Activated T-helper 9 cell treated with anti-CD3 and anti-CD28 coated beads, Interleukin-2, amount 50 U/mL, for 16 hours (primary cell): ENCODE data around the gene RBM4.

Source experiments
- DNase-seq: peaks from one replicate; pipeline ENCODE4 v3.0.0-alpha.2; 2020; ENCODE audit warnings: low read depth

RBM4 gene

DNA sequence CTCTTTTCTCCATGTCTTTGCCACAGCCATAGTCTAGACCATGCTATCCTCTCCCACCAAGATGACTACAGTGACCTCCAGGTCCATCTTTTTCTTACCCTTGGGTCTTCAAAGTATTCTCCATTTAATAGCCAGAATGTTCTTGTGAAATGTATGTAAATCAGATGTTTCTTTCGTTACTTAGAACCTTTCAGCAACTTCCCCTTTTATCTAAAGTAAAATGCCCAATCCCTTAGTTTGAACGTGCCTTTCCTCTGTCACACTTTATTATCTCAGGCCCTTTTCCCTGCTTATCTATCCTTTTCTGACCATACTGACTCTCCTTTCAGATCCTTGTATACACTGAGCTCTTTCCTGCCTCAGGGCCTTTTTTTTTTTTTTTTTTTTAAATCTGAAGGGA lies 21.3 kb downstream of the RBM4 start:
- no peak for DNase-seq

- DNase-seq, result no peak
Measured at GRCh38 chr11:66663741-66664296, 25.3 kb downstream of the RBM4 start.

- DNase-seq, result no peak
Measured at GRCh38 chr11:66665369-66665768, 26.9 kb downstream of the RBM4 start.

DNA sequence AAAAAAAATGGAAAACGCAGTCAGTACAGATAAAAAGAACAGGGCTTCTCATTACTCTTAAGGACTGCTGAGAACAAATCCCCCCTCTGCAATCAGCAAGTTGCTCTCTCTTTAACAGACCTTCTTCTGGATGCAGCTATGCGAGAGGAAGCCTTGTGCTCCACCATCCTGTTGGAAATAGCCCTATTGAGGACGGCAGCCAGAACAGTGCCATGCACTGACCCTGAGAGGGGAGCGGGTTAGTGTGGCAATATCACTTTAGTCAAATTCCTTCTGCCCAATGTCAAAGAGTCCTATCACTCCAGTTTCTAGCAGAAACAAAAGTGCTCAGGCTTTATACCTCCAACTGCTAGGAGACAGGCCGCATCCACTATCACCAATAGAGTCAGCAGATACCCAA lies 32.3 kb downstream of the RBM4 start:
- no peak for DNase-seq

DNA sequence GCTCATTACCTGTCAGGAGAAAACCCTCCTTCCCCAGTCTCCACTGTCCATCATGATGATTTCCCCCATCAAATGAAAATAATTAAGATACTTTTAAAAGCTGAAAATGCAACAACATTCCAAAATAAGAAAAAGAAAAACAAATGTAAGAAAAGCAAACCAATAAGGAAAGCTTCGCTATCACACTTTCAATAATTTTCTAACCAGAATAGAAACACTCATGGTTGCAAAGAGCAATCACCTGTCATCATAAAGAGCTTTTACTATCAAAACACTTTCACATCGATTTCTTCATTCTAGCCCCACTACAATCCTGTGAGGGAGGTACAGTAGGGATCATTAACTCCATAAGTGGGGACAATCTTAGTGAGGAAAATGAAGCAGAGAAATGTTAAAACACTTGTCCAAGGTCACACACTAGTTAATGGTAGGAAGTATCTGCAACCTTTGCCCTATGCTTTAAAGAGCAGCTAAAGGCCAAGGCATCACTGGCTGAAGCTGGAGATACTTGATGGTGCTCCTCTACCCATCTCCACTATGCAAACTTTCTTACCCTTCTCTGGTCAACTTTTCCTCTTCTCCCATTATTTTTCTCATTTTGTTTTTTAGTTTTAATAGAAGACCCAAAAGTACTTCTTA lies 36.6 kb downstream of the RBM4 start:
- DNase-seq, result no peak

DNA sequence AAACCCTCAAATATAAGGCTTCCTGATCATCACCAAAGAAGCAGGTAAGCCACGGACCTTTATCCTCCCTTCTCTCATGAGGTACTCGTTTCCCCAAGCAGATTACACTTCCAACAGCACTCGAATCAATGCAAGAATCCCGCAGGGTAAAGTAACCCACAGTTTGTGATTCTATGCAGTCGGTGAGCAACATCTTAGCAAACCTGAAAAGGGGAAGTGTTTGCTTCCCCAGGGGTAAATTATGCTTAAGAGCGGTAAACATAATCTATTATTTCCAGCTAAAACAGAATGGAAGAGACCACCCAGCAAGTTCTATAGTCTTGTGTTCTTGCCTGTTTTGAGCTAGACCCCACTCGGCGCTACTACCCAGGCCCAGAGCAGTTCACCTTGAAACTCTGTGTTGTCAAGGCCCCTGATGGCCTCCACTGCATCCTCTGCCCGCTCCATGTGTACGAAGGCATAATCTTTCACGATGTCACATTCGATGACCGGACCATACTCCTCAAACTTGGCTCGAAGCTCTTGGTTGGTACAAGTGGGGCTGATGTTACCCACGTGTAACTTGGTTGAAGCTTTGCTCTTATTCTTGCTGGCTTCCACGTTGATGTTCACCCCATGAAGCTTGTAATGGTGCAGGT lies 37.9 kb downstream of the RBM4 start:
- DNase-seq, result no peak

- DNase-seq, result no peak
Measured at GRCh38 chr11:66676931-66677598, 38.6 kb downstream of the RBM4 start.

DNA sequence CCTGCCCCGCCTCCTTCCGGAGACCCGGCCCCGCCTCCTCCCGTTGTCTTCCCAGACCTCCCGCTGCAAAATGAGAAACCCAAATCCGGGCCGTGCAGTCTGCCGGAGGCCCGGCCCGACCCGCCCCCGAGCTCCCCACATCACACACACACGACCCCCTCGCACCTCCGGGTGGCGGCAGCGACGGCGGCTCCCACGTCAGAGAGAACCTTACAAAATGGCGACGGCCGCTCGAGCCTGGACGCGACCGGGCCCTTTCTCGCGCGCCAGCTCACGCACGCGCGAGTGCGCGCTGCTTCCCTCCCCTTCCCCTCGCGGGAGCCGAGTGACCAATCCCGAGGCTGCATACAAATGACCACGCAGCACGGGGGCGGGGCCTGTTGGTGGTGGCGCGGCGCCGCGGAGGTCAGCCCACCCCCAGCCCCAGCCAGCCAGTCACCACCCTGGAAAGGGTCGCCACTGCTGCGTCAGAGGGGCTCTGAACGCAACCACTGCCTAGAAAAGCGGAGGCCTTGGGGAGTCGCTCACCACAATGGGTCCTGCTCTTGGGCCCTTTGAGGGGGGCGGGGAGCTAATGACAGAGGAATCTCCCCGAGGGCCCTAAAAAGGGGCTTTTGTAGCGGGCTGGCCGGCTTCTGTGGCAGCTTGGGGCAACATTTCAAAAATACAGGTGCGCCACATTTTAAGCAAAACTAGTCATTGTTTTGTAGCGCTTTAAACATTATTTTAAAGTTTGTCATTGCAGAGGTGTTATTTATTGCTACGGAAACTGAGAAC lies 39.3 kb downstream of the RBM4 start, which contains the start of gene RBM4B:
Gene RBM4B (minus strand): TSS at position 289 of the 777 bp plus-strand sequence. CDS start 808 bp downstream, outside the sequence.
- DNase-seq, result peak; percentile 91

- no peak for DNase-seq
Measured at GRCh38 chr11:66680966-66681645, 42.6 kb downstream of the RBM4 start.

DNA sequence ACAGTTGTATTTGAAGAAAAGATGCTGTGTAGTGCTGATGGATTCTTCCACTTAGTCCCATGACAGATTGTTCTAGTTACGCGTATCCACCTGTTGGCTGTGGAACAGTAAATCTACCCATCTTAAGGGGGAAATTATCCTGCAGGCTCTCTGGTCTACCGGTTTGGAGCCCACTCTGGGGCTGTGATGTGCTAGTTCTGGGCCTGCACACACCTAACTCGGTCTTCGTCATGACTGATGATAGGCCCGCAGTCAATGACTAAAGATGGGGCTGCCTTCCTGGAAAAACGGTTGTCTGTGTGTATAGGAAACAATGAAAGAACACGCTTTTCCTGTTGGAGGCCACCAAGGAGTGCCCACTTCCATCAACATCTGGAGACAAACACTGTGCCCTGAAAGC lies 45.4 kb downstream of the RBM4 start:
- DNase-seq, result no peak

- no peak for DNase-seq
Measured at GRCh38 chr11:66684635-66685034, 46.1 kb downstream of the RBM4 start.

DNA sequence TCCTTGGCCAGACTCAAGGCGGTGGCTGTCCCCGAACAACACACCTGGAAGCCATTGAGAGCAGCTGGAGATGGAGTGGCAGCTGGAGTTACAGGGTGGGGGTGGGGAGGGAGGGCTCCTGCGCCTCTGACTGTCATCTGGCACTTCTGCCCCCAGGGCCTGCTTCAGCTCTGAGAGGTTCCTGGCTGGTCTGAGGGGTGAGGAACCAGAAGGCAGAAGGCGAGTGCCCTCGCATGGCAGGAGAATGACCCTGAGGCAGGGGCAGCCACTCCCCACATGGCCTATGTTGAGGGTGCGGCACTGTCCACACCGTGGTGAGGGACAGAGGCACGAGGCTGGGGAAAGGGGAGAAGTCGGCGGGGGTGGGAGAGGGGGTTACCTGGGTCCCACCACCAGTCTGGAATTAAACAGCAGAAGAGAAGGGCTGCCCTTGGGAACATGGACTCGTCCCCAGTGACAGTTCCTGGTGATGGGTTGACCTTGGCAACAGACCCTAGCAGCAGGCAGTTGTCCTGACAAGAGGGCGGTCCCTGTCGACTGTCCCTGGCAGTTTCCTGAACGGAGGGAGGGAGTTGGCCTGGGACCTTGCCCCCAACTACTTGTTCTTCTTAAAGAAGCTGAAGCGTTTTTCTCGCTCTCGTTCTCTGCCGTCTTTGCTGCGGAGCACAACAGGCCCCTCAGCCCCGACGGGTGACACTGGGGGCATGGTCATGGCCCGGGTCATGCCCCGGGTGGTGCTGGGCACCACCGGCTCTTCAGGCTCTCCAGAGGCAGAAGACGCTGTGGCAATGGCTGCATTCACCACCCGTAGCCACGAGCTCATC lies 47.0 kb downstream of the RBM4 start:
- DNase-seq, result no peak

DNA sequence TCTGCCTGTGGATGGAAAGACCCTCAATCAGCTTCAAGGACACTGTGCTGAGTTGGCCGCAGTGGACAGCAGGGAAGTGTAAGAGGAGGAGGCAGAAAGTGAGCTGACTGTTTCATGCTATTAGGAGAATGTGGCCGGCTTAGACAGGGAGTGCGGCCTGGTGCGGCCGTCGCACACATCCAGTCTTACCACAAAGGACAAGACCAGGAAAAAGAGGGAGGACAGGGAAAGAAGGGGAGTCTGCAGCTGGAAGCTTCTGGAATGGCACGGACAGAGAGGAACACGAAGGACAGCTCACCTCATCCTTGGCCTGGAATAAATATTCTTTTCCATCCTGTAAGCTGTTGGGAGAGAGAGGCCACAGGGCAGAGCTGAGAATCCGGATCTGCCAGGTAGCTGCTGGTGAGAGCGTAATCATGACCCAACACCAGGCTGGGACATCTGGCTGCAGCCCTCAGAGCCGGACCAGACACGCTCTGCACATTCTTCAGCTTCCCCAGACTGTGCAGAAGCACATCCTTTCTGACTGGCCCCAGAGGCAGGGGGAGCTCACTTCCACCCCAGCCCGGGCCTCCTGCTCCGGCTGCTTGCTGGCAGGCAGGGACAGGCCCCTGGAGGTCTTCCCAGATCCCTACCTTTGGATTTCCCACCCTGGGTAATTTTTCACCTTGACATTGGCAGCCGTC lies 47.7 kb downstream of the RBM4 start:
- DNase-seq, result no peak

- DNase-seq, result no peak
Measured at GRCh38 chr11:66686801-66687750, 48.6 kb downstream of the RBM4 start.

DNA sequence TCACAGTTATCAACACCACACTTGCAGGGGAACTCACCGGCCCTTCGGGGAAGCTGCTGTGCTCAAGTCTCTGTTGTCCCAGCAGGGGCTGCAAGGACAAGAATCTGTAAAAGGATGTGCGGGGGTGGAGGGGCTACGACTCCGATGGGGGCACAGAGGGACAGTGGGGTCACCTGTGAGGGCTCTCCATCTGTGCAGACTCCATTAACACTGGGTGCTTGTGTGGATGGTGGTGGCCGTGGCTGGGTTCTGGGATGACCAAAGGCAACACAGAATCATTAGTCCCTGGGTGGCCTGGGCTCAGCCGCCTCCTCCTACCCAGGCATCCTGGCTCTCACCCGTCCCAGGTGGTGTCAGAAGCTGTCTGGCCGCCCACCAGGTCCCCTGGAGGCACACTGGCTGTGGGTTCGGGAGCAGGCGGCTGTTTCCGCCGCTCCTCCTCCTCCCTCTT lies 49.4 kb downstream of the RBM4 start:
- DNase-seq, result no peak

- no peak for DNase-seq
Measured at GRCh38 chr11:66688561-66689534, 50.3 kb downstream of the RBM4 start.

DNA sequence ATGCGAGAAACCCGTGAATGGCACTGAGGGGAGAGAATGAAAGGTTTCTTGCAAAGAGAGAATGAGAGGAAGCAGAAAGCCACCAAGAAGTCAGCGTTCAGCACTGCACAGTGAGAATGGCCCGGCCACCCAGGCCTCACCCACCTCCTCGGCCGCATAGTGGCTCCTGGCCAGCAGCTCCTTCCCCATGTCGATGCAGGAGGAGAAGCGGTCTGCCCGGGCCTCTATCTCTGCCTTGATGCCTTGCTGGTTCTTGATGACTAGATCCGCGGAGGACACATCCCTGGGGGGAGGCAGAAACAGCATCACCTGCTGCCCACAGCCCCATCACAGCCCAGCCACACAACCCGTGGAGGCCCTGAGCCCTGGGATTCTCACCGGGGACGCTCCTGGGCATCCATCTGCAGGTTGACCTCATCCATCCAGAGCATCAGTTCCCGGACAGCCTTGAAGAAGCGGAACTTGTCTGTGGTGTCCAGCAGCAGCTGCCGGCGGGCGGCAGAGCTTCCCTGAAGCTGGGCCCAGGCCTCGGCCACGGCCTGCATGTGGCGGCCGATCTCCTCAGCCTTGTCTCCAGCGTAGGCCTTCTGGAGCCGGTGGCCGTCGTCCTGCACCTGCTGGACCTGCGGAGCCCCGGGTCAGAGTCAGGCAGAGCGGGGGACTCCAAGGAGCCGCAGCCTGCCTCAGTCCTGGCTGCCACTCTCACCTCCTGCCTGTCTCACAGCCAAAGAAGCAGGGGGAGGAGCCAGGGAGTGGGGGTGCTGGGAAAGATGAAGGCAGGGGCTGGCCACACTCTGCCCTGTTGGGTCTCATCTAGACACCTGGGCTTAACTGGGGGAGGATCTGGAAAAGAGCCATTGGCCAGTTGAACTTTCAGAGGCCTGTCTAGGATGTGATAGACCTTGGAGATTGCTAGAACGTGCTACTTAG lies 51.4 kb downstream of the RBM4 start:
- no peak for DNase-seq
